ENCODE results near the gene PHOSPHO1. TPM values are rescaled to one million over a fixed set of nuclear protein-coding genes. Genes with fewer than 3 reads are reported as not detected.

The PHOSPHO1 gene
- total and polyA plus RNA-seq, 2 of the 13 experiments (the other 11 are each of a cell fraction or from before 2014, with no cell fraction given), result not detected

DNA sequence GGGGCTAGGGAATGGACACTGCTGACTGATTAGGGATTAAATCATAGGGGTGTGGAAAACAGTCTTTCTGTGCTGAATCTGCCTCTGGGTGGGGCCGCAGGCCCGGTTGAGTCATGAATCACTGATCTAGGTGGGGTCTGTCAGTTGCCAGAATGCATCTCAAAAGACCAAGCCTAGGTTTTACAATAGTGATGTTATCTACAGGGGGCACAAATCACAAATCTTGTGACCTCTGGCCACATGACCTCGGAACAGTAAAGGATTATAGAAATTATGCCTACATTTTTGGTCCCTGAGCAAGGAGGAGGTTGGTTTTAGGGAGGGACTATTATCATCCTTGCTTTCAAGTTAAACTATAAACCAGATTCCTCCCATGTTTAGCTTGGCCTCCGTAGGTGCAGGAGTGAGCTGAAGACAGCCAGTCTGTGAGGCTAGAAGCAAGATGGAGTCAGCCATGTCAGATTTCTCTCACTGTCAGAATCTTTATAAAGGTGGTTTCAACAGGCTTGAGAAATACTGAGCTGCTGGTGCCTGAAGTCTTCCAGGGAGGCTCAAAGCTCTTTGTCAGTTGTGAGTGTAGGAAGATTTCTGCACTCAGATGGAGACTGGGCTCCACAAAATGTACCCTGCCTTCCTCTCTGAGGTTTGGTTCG lies 33.1 kb downstream of the PHOSPHO1 start:
- Histone ChIP-seq H3K4me1 (ENCODE audit: insufficient read depth, low read length) (peaks cover 19% of the 10 kb centered on the region), H3K4me2 (ENCODE audit: low read depth, low read length) (no peak overlapping the region), H2AFZ (ENCODE audit: low read length) (no peak overlapping the region), H3K4me3 (replicated peaks in 1 of 3; ENCODE audit: insufficient read depth in 1 of 3, low read depth in 2 of 3, low read length in 3 of 3) (no peak overlapping the region), H3K9me3 (ENCODE audit: low read length) (no peaks in the 10 kb centered on the region), H3K79me2 (ENCODE audit: insufficient read depth, low read length) (no peaks in the 10 kb centered on the region), H4K20me1 (ENCODE audit: insufficient read depth, low read length) (no peaks in the 10 kb centered on the region), H3K9ac (ENCODE audit: insufficient read depth, low read depth, low read length) (no peak overlapping the region), H3K36me3 (replicated peaks in 1 of 2; ENCODE audit: control insufficient read depth in 1 of 2, insufficient read depth in 2 of 2, low read length in 2 of 2) (no peaks in the 10 kb centered on the region), H3K27me3 (ENCODE audit: control insufficient read depth in 1 of 2, insufficient read depth in 2 of 2, low read length in 2 of 2) (peaks cover 1 to 23% of the 10 kb centered on the region in 2 experiments; a peak in 3 of 5 replicates), H3K27ac (ENCODE audit: extremely low read length, insufficient read depth, low read length) (no peak overlapping the region)
- POLR2A ChIA-PET, result no interaction called here
- TF ChIP-seq ZNF501 (CRISPR knock-in tag; IDR thresholded peaks at IDR 0.05) (no peak), ZNF678 (CRISPR knock-in tag; IDR thresholded peaks at IDR 0.05) (no peak), SRSF1 (optimal IDR thresholded peaks at IDR 0.05; ENCODE audit: low read depth, low read length) (no peak), GFI1 (CRISPR knock-in tag; IDR thresholded peaks at IDR 0.05; ENCODE audit: borderline replicate concordance) (no peak)
- TF ChIP-seq, protein P1, sequence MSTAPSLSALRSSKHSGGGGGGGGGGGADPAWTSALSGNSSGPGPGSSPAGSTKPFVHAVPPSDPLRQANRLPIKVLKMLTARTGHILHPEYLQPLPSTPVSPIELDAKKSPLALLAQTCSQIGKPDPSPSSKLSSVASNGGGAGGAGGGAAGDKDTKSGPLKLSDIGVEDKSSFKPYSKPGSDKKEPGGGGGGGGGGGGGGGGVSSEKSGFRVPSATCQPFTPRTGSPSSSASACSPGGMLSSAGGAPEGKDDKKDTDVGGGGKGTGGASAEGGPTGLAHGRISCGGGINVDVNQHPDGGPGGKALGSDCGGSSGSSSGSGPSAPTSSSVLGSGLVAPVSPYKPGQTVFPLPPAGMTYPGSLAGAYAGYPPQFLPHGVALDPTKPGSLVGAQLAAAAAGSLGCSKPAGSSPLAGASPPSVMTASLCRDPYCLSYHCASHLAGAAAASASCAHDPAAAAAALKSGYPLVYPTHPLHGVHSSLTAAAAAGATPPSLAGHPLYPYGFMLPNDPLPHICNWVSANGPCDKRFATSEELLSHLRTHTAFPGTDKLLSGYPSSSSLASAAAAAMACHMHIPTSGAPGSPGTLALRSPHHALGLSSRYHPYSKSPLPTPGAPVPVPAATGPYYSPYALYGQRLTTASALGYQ (CRISPR knock-in tag; IDR thresholded peaks at IDR 0.05), result no peak
- no peak for ATAC-seq
- DNase-seq (ENCODE audit: low spot score), result no peak
- no TSS peak for BruUV-seq (replicated peaks)
- 26% methylated on average over 5 of the region's 5 CpGs for WGBS (ENCODE audit: low lambda C conversion rate)
- CTCF ChIA-PET (ENCODE audit: low intra/inter-chr PET ratio, low total read pairs), result no interaction called here
- no peak for FAIRE-seq
- in situ Hi-C loops (cut with HindIII; ENCODE audit: extremely low pct_ligation_motif_present, low pct_unique_long_range_greater_than_20kb), result no loop called here
- intact Hi-C loops (cut with micrococcal nuclease; ENCODE audit: unreplicated experiment), result no loop called here

DNA sequence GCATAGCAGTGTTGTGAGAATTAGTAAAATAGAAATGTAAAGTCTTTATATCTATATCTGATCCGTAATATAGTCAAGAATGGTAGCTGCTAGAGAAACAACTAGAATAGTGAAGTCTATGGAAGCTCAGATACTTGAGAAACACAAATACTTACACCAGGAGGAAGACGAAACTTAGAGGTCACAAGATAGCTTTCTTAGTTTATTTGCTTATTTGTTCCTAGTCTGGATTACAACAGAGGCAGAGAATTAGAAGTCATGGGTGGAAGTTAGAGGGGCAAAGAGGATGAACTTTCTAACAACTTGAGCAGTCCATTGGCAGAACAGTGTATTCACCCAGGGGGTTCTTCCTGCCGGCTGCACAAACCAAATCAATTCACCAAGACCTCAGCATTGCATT lies 34.1 kb downstream of the PHOSPHO1 start:
- 52% methylated on average over 3 of the region's 3 CpGs for WGBS (ENCODE audit: low lambda C conversion rate)
- H3K27ac ChIP-seq (ENCODE audit: extremely low read length, insufficient read depth, low read length), result no peak overlapping the region
- DNase-seq (ENCODE audit: low spot score), result no peak
- no peak overlapping the region for H2AFZ ChIP-seq (ENCODE audit: low read length)
- no peaks in the 10 kb centered on the region for H3K79me2 ChIP-seq (ENCODE audit: insufficient read depth, low read length)
- H3K9me3 ChIP-seq (ENCODE audit: low read length), result no peaks in the 10 kb centered on the region
- peaks cover 1 to 14% of the 10 kb centered on the region in 2 experiments; a peak in 2 of 5 replicates for H3K27me3 ChIP-seq (ENCODE audit: control insufficient read depth in 1 of 2, insufficient read depth in 2 of 2, low read length in 2 of 2)
- intact Hi-C loops (cut with micrococcal nuclease; ENCODE audit: unreplicated experiment), result no loop called here
- no peak overlapping the region for H3K9ac ChIP-seq (ENCODE audit: insufficient read depth, low read depth, low read length)
- H3K36me3 ChIP-seq (replicated peaks in 1 of 2; ENCODE audit: control insufficient read depth in 1 of 2, insufficient read depth in 2 of 2, low read length in 2 of 2), result no peaks in the 10 kb centered on the region
- FAIRE-seq, result no peak
- ChIA-PET CTCF (ENCODE audit: low intra/inter-chr PET ratio, low total read pairs) (no interaction called here), POLR2A (no interaction called here)
- in situ Hi-C loops (cut with HindIII; ENCODE audit: extremely low pct_ligation_motif_present, low pct_unique_long_range_greater_than_20kb), result no loop called here
- no peak overlapping the region for H3K4me3 ChIP-seq (replicated peaks in 1 of 3; ENCODE audit: insufficient read depth in 1 of 3, low read depth in 2 of 3, low read length in 3 of 3)
- BruUV-seq (replicated peaks), result no TSS peak
- no peaks in the 10 kb centered on the region for H4K20me1 ChIP-seq (ENCODE audit: insufficient read depth, low read length)
- H3K4me2 ChIP-seq (ENCODE audit: low read depth, low read length), result no peak overlapping the region
- H3K4me1 ChIP-seq (ENCODE audit: insufficient read depth, low read length), result peaks cover 22% of the 10 kb centered on the region
- no peak for ATAC-seq
- TF ChIP-seq, protein P2, sequence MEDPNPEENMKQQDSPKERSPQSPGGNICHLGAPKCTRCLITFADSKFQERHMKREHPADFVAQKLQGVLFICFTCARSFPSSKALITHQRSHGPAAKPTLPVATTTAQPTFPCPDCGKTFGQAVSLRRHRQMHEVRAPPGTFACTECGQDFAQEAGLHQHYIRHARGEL (CRISPR knock-in tag; IDR thresholded peaks at IDR 0.05), result no peak
- TF ChIP-seq, protein P3, sequence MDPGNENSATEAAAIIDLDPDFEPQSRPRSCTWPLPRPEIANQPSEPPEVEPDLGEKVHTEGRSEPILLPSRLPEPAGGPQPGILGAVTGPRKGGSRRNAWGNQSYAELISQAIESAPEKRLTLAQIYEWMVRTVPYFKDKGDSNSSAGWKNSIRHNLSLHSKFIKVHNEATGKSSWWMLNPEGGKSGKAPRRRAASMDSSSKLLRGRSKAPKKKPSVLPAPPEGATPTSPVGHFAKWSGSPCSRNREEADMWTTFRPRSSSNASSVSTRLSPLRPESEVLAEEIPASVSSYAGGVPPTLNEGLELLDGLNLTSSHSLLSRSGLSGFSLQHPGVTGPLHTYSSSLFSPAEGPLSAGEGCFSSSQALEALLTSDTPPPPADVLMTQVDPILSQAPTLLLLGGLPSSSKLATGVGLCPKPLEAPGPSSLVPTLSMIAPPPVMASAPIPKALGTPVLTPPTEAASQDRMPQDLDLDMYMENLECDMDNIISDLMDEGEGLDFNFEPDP (CRISPR knock-in tag; conservative IDR thresholded peaks at IDR 0.05), result no peak
- no peak for TF ChIP-seq ZNF841 (CRISPR knock-in tag; IDR thresholded peaks at IDR 0.05; ENCODE audit: borderline replicate concordance)
- TF ChIP-seq ZEB1 (IDR thresholded peaks at IDR 0.05; ENCODE audit: insufficient replicate concordance, low read depth), result no peak
- TF ChIP-seq NPAS2 (CRISPR knock-in tag; IDR thresholded peaks at IDR 0.05; ENCODE audit: borderline replicate concordance), result no peak
- TF ChIP-seq ZMYM2 (CRISPR knock-in tag; IDR thresholded peaks at IDR 0.05), result no peak
- no peak for TF ChIP-seq NFYB (CRISPR knock-in tag; IDR thresholded peaks at IDR 0.05)
- TF ChIP-seq ZNF33A (CRISPR knock-in tag; IDR thresholded peaks at IDR 0.05; ENCODE audit: borderline replicate concordance), result no peak
- no peak for TF ChIP-seq ZNF768 (CRISPR knock-in tag; IDR thresholded peaks at IDR 0.05)
- no peak for TF ChIP-seq HIVEP1 (CRISPR knock-in tag; IDR thresholded peaks at IDR 0.05)
